GM18873 (cell line): ENCODE measurements around the gene ATG10.
"Not testable (repeated sequence)": the region's sequence is repeated elsewhere in the genome, so short reads cannot be mapped to it uniquely, and the experiment has no call there.

Source experiments
- ATAC-seq: cut with Tn5 transposase; IDR thresholded peaks from one replicate; pipeline ENCODE4 v1.9.1; 2021; ENCODE audit warnings: mild to moderate bottlenecking, moderate library complexity, moderate number of reproducible peaks; ENCODE audit not compliant: unreplicated experiment, low FRiP score

ATG10 gene

DNA sequence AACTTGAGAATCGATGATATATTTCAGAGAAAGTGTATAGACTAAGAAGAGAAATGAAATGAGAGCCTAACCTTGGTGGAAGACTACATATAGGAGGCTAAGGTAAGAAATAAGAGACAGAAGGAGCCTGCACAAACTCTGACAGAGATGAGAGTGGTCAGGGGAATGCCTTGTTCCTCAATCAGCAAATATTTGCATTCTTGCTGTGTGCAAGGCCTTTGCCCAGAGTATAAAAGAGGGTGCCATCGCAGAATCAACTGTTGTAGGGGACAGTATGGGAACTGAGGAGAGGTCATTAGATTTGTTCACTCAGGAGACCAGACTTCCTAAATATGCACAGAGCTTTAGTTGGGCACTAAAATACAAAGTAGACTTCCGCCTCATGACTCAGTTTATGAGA lies 137.2 kb downstream of the ATG10 start:
- no peak for ATAC-seq

DNA sequence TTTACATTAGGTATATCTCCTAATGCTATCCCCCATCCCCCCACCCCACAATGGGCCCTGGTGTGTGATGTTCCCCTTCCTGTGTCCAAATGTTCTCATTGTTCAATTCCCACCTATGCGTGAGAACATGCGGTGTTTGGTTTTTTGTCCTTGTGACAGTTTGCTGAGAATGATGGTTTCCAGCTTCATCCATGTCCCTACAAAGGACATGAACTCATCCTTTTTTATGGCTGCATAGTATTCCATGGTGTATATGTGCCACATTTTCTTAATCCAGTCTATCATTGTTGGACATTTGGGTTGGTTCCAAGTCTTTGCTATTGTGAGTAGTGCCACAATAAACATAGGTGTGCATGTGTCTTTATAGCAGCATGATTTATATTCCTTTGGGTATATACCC lies 138.1 kb downstream of the ATG10 start:
- not testable (repeated sequence) for ATAC-seq

GRCh38 chr5:82111191-82111590 lies 139.4 kb downstream of the ATG10 start:
- ATAC-seq = peak; percentile 63

DNA sequence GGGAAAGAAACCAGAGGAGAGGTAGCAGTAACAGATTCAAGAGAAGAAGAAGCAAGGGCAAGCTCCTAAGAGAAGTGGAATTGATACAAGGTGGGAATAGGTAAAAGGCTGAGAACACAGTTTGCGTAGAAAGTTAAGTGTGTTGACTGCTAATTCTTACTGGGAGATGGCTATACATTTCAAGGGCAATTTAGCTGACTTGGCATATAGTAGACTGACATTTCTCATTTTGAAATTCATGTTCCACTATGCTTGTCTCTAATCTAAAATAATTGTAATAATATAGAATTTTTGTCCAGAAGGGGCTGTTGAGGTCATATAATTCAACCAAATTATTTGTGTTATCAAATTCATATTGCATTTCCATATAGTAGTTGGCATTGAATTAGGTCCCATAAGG lies 144.0 kb downstream of the ATG10 start:
- no peak for ATAC-seq

DNA sequence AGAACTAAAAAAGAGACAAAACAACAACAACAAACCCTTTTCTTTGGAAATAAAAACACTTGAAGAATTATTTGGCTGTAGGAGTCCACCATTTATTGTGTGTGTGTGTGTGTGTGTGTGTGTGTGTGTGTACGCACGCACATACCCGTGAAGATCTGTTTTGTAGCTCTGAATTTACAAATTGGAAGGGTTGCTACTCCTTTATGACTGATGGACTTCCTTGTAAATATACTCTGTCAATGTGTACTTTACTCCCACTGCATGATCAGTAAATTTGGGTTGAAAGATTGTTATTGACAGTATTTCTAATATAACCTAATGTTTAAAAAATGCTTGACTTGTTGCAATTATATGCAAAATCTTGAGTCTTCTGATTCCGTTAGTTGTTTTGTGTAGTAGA lies 148.1 kb downstream of the ATG10 start:
- no peak for ATAC-seq

DNA sequence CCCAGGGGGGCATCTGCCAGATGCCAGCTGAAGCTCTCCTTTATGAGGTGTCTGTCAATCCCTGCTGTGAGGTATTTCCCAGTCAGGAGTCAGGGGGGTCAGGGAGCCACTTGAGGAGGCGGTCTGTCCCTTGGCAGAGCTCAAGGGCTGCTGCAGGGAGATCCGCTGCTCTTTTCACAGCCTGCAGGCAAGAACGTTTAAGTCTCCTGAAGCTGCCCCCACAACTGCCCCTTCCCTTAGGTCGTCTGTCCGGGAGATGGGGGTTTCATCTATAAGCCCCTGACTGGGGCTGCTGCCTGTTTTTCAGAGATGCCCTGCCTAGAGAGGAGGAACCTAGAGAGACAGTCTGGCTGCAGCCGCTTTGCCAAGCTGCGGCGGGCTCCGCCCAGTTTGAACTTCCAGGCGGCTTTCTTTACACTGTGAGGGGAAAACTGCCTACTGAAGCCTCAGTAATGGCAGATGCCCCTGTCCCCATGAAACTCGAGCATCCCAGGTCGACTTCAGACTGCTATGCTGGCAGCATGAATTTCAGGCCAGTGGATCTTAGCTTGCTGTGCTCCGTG lies 158.0 kb downstream of the ATG10 start:
- ATAC-seq = no peak

DNA sequence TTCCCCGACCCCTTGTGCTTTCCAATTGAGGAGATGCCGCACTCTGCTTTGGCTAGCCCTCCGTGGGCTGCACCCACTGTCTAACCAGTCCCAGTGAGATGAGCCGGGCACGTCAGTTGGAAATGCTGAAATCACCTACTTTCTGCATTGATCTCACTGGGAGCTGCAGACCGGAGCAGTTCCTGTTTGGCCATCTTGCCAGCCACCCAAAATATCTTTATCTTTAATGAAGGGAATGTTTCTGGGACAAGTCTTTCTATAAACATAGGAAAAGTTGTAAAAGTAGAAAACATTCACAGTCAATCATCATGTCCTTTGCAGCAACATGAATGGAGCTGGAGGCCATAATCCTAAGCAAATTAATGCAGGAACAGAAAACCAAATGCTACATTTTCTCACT lies 158.8 kb downstream of the ATG10 start:
- no peak for ATAC-seq

DNA sequence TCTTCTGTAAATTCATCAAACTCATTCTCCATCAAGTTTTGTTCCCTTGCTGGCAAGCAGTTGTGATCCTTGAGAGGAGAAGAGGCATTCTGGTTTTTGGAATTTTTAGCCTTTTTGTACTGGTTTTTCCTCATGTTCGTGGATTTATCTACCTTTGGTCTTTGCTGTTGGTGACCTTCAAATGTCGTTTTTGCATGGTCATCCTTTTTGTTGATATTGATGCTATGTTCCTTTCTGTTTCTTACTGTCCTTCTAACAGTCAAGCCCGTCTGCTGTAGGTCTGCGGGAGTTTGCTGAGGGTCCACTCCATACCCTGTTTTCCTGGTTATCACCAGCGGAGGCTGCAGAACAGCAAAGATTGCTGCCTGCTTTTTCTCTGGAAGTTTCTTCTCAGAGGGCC lies 165.4 kb downstream of the ATG10 start:
- no peak for ATAC-seq

DNA sequence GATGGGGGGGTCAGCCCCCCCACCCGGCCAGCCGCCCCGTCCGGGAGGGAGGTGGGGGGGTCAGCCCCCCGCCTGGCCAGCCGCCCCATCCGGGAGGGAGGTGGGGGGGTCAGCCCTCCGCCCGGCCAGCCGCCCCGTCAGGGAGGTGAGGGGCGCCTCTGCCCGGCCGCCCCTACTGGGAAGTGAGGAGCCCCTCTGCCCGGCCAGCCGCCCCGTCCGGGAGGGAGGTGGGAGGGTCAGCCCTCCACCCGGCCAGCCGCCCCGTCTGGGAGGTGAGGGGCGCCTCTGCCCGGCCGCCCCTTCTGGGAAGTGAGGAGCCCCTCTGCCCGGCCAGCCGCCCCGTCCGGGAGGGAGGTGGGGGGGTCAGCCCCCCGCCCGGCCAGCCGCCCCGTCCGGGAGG lies 168.0 kb downstream of the ATG10 start:
- ATAC-seq = not testable (repeated sequence)

- no peak for ATAC-seq
These were observed 170.5 kb downstream of the ATG10 start for GRCh38 chr5:82142217-82142841.

DNA sequence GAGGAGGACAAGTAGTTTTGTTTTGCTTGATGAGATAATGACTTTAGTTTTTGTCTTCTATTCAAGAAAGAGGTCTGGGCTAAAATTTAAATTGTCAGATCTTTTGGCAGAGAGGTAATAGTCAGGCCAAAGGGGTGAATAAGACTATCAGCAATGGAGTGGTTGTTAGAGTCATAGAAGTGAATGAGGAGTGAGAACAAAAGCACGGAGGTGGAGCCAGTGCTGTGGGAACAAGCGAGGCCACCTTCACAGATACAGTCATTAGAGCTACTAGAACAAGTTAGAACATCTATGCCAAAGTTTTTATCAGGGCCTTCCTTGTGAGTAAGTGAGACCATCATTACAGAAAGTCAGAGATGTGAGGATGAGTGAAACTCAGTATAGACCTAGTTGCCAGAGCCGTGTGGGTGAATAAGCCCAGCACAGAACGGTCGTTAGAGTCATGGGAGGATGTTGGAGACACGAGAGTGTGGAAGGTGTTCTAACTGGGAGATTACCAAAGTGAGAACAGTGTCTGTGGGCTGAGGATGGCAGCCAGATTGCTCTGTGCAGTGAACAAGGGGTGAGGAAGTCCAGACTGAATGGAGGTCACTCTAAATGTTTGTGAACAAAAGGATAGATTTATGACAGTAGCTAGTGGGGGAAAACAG lies 171.2 kb downstream of the ATG10 start:
- ATAC-seq = no peak

GRCh38 chr5:82147860-82148573 lies 176.2 kb downstream of the ATG10 start:
- no peak for ATAC-seq

DNA sequence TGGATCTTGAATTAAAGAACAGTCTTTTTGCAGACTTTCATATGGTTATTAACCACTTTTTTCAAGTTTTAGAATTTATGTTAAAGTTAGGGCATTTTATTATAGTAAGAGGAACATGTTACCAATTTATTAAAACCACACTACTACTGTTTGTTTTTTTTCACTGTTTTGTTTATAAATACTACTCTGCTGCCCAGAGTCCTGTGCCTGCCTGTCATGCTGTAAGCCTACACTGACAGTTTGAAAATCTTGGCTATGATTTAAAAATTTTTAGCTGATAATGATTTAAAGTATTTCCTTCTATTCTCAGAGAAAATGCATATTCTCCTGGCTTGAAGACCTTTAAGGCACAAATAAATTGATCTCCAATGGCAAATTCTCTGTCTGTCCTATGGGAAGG lies 177.6 kb downstream of the ATG10 start:
- no peak for ATAC-seq

GRCh38 chr5:82150559-82150958 lies 178.7 kb downstream of the ATG10 start:
- no peak for ATAC-seq

DNA sequence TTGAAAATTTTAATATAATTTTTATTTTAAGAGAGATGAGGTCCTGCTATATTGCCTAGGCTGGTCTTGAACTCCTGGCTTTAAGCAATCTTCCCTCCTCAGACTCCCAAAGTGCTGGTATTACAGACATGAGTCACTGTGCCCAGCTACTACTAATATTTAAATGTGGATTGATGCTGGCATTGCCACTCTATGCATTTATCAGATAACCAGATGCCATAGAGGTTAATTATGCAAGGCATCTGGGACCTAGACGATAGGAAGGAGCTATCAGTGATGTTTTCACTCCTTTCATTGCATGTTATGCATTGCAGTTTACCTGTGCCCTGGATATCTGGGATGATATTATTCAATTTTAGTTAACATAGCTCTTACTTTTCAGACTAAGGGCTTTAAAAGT lies 179.4 kb downstream of the ATG10 start:
- no peak for ATAC-seq

DNA sequence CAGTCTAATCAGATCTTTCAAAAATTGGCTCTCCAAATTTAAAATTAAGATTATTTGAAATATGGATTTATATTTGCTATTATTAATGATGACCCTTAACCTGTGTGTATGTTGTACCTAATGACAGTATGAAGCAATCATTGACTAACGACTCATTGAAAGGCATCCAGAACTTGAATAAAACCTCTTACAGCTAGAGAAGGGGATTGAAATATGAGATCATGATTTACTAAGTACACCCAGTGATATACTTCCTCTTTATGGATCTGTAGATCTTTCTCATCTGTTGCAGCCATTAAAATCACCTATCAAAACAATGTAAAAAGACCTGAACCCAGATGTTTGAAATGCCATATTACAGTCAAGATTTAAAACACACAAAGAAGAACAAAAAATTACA lies 179.8 kb downstream of the ATG10 start:
- no peak for ATAC-seq

DNA sequence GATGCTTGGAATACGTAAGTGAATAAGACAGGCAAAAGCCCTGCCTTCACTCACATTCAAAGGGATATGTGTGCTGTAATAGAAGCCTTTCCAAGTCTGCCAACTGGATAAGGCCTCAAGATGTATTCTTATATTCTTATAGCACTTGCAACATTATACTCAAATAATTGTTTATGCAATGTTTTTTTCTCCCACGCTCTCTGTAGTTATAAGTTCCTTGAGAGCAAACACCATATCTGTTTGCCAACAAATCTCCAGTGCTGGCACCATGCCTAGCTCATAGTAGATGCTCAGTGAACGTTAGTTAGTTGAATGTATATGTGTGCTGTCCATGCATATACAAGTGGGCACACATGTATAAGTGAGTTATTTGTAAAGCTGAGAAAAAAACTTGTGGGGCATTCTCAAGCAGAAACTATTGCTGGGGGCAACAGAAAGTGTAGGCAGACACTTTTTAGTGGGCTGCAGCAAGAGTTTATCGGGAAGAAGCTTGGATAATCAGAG lies 181.2 kb downstream of the ATG10 start:
- ATAC-seq = no peak

DNA sequence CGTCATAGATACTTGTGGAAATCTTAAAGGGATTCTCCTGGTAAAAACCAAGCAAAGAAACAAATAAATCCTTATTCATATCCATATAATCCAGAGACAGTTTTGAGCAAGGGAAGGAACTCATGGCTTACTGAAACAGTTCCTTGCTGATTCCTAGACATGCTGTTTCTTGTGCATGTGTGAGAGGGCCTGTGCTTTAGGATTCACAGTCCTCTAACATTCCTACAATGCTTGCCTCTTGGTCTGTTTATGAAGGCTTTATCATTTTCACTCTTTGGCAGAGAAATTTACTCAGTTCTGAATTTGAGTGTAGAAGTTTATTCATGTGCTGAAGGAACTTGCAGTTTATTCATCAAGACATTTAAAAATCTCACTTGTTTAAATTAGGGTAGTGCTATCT lies 183.0 kb downstream of the ATG10 start:
- ATAC-seq = no peak

GRCh38 chr5:82155305-82155704 lies 183.5 kb downstream of the ATG10 start:
- no peak for ATAC-seq

- no peak for ATAC-seq
These were observed 185.1 kb downstream of the ATG10 start for GRCh38 chr5:82156874-82157273.

GRCh38 chr5:82158755-82159413 lies 187.1 kb downstream of the ATG10 start:
- ATAC-seq = no peak
